Psoas muscle (tissue), 8 donors: Measurements from ENCODE around the gene ALDH3A1. TPM values are rescaled to one million over a fixed set of nuclear protein-coding genes. Genes with fewer than 3 reads are reported as not detected.
A peak's percentile ranks its signal among the peaks of the same experiment; 100 is the strongest.

Experiments
- ATAC-seq, 4 donors: fragments of 200-7000 bp; cut with Tn5 transposase; one replicate each; pipeline ENCODE4 v1.9.1; 2020; ENCODE audit warnings: moderate library complexity in 3 of 4, mild to moderate bottlenecking in 2 of 4
- DNase-seq, 2 donors: peaks; one replicate each; pipeline ENCODE4 v3.0.0-alpha.2; 2020
- H3K27ac ChIP-seq: fragments of 200-600 bp; one replicate; pipeline ENCODE4 v1.8.0; 2022
- H3K27me3 ChIP-seq, 3 donors: fragments of 200-600 bp in 1 of 3; one replicate each; pipeline versions ENCODE4 v1.6.1 to v1.8.0; 2013 to 2022; ENCODE audit warnings: low read length in 2 of 3, mild to moderate bottlenecking in 2 of 3, moderate library complexity in 1 of 3; ENCODE audit not compliant: insufficient read depth in 3 of 3
- H3K36me3 ChIP-seq, 2 donors: fragments of 200-600 bp in 1 of 2; one replicate each; pipeline versions ENCODE4 v1.6.1 to v1.8.0; 2013 to 2022; ENCODE audit warnings: low read depth in 1 of 2, mild to moderate bottlenecking in 1 of 2, moderate library complexity in 1 of 2; ENCODE audit not compliant: insufficient read depth in 1 of 2
- H3K4me1 ChIP-seq: fragments of 200-600 bp; one replicate; pipeline ENCODE4 v1.8.0; 2022
- H3K4me3 ChIP-seq: fragments of 200-600 bp; one replicate; pipeline ENCODE4 v1.8.0; 2022; ENCODE audit warnings: mild to moderate bottlenecking
- H3K9me3 ChIP-seq: fragments of 200-600 bp; one replicate; pipeline ENCODE4 v1.8.0; 2022
- WGBS, 3 donors: extraction: QIAGEN DNeasy Blood & Tissue Kit; methylation state at CpG; one replicate each; pipeline versions ENCODE4 v1.1.6 to v1.1.7; 2013; 5-methylcytosine and 5-hydroxymethylcytosine counted together
- intact Hi-C, 2 donors: fragments of 100-400 bp; cut with DNase I; formaldehyde crosslinking; loops; one replicate each; pipeline versions ENCODE4 v1.11.0 to v1.14.2; 2022
- polyA plus RNA-seq, 3 donors: library from polyadenylated mRNA; stranded (reverse); fragments of 200-250 nt; gene quantifications; one replicate each; pipeline ENCODE4 v1.2.3, GENCODE V29; 2013
- total RNA-seq, 4 donors: library from RNA; stranded (reverse); fragmentation: NEBNext Ultra II Directional in 2 of 4; extraction: Animal tissue kit (Norgen Biotek cat#: 25700) in 2 of 4; gene quantifications; one replicate each; pipeline versions ENCODE4 v1.2.1 to v1.2.4, GENCODE V29; 2021 to 2023
- TF ChIP-seq, protein P1 (sequence below): fragments of 200-600 bp; IDR thresholded peaks from one replicate; pipeline ENCODE4 v1.8.0; 2022; ENCODE audit warnings: antibody characterized with exemption
- donor health status: healthy with polysubstance abuse.
- donor health status: DM: no; HTN: no; CAD: no; lungs with moderate emphysema.
- donor health status: Bipolar disorder and iron deficiency.
- donor health status: healthy.
- donor health status: DM: yes; HTN: yes; CAD: no.
- donor health status: DM: no; HTN: no; CAD: no.
- donor health status: DM: no; HTN: no; CAD: no.
- donor health status: DM: yes; HTN: yes; CAD: no.

The ALDH3A1 gene
- total and polyA plus RNA-seq, 7 donors = 0.05 to 6.5 (median 0.18) TPM; not detected in 1

DNA sequence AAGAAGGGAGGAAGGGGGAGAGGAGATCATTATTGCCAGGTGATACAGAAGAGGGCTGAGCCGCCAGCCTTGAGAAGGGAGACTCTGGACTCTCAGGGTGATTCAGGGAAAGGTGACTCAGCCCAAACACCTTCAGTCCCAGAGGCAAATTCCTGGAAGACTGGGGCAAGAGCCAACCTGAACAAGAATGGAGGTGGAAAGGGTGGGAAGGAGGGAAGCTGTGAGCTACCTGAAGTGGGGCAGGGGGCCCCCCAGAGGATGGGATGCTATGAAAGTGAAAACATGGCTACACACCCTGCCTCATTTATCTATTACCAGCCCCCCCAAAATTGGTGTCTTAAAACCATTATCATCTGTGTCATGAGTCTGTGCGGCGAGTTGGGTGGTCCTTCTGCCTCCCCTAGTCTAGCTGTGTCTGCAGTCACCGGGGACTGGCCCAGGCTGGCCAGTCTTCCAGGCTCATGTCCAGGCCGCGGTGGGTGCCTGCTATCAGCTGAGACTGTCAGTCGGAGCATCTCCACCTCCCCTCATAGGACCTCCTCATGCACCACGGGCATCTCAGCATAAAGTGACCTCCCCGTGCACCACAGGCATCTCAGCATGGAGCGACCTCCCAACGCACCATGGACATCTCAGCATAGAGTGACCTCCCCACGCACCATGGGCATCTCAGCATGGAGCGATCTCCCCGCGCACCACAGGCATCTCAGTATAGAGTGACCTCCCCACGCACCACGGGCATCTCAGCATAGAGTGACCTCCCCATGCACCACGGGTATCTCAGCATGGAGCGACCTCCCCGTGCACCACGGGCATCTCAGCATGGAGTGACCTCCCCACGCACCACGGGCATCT, 28.5 kb downstream of the ALDH3A1 start:
- Histone ChIP-seq H3K9me3 (no peaks in the 10 kb centered on the region), H3K36me3 (no peaks in the 10 kb centered on the region), H3K27ac (no peak overlapping the region), H3K27me3 (no peaks in the 10 kb centered on the region), H3K4me1 (peaks cover 12% of the 10 kb centered on the region), H3K4me3 (no peak overlapping the region)
- DNase-seq (peak in 1 of 2 donors; percentile 28), ATAC-seq (no peak)
- TF ChIP-seq, protein P1, sequence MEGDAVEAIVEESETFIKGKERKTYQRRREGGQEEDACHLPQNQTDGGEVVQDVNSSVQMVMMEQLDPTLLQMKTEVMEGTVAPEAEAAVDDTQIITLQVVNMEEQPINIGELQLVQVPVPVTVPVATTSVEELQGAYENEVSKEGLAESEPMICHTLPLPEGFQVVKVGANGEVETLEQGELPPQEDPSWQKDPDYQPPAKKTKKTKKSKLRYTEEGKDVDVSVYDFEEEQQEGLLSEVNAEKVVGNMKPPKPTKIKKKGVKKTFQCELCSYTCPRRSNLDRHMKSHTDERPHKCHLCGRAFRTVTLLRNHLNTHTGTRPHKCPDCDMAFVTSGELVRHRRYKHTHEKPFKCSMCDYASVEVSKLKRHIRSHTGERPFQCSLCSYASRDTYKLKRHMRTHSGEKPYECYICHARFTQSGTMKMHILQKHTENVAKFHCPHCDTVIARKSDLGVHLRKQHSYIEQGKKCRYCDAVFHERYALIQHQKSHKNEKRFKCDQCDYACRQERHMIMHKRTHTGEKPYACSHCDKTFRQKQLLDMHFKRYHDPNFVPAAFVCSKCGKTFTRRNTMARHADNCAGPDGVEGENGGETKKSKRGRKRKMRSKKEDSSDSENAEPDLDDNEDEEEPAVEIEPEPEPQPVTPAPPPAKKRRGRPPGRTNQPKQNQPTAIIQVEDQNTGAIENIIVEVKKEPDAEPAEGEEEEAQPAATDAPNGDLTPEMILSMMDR = no peak
- intact Hi-C loops = no loop called here
- WGBS, 3 donors = 91 to 93% (median 92%) methylated on average over 23 of the region's 23 CpGs

DNA sequence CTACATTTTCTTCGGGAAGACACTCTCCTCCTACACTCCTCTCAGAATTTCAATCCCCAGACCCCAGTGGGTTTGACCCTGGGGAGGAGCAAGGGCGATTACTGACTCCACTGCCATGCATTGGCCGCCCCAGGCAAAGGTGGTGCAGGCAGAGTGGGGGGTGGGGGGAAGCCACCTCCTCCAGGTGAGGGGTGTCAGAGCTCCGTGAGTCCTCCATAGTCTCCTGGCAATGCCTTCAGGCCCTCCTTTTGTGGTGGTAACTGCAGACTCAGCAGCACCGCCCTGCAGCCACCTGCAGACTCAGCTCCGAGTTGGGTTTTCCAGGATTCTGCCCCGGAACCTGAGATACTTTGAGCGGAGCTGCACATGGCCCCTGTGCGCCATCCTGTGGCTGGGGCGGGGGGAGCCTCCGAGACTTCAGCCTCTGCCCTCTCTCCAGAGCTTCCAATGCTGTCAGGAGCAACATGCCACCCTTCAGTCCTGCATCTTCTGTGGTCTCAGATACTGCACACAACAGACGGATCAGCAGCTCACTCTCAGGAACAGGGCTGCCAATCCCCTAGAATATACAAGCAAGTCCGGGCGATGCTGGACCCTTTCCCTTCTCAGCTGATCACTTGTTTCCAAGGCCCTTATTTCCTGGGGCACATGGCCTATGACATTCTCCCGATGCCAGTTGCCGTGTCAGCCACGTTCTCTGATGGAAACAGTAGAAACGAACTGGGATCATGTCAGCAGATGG, 29.3 kb downstream of the ALDH3A1 start:
- ATAC-seq (no peak), DNase-seq (peak in 1 of 2 donors; percentile 44)
- TF ChIP-seq, protein P1 = peak; percentile 14
- intact Hi-C loops = no loop called here
- Histone ChIP-seq H3K9me3 (no peaks in the 10 kb centered on the region), H3K36me3 (no peaks in the 10 kb centered on the region), H3K4me3 (no peak overlapping the region), H3K27ac (no peak overlapping the region), H3K27me3 (no peaks in the 10 kb centered on the region), H3K4me1 (peaks cover 4% of the 10 kb centered on the region)
- 74 to 83% (median 79%) methylated on average over 18 of the region's 18 CpGs for WGBS, 3 donors

DNA sequence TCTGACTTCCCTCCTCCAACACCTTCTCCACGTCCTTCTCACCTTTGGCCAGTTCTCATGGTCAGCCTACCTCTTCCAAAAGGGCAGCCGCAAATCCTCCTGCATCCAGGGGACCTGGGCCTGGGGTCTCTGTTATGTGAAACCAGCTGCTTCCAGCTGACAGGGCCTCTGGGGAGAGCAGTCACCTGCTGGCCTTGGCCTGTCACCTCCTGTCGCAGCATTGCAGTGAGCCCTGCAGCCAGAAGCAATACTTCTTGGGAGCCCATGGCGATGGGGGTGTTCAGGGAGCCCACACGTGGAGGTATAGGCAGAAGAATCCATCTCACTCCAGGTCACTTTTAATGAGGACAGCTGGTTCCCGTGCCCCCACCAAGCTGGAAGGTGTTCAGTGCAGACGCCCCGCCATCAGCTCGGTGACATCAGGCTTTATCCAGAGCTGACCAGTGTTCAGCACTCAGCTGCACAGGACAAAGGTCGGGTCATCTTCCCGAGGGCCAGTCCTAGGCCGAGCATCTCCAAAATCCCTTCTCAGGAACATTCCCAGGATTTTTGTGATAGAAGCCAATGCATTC, 30.0 kb downstream of the ALDH3A1 start:
- no peaks in the 10 kb centered on the region for H3K27me3 ChIP-seq
- H3K4me3 ChIP-seq = no peak overlapping the region
- WGBS, 3 donors = 77 to 84% (median 80%) methylated on average over 12 of the region's 12 CpGs
- intact Hi-C loops = no loop called here
- no peak for ATAC-seq
- H3K36me3 ChIP-seq = no peaks in the 10 kb centered on the region
- H3K9me3 ChIP-seq = no peaks in the 10 kb centered on the region
- H3K4me1 ChIP-seq = peaks cover 3% of the 10 kb centered on the region
- DNase-seq = no peak
- TF ChIP-seq, protein P1 = no peak
- H3K27ac ChIP-seq = no peak overlapping the region

DNA sequence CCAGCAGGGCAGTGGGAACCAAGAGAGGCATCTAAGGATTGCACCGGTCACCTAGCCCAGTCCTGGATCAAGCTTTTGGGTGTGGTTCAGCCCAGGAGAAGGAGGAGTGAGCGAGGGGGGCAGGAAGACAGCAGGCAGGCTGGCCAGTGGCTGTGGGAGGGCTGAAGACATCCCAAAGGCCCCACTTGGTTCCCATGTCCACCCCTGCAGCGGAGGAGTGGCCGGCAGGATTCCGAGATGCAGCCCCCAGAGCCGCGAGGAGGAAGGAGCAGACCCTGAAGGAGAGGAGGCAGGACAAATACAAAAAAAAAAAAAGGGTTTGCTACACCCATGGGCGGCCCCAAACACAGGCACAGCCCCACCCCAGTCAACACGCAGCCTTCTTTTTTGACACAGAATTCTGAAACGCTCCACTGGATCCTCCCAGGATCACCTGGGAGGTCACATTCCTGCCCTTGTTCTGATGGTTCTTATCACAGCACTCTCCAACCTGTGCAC, 30.6 kb downstream of the ALDH3A1 start:
- Histone ChIP-seq H3K9me3 (no peaks in the 10 kb centered on the region), H3K36me3 (no peaks in the 10 kb centered on the region), H3K27me3 (no peaks in the 10 kb centered on the region), H3K27ac (no peak overlapping the region), H3K4me3 (no peak overlapping the region), H3K4me1 (peaks cover 3% of the 10 kb centered on the region)
- ATAC-seq (no peak), DNase-seq (no peak)
- intact Hi-C loops = no loop called here
- TF ChIP-seq, protein P1 = no peak
- WGBS, 3 donors = 87 to 90% (median 89%) methylated on average over 10 of the region's 10 CpGs
